Endometrial microvascular endothelial cells (primary cell): ENCODE data around the gene SGCA. TPM values are rescaled to one million over a fixed set of nuclear protein-coding genes. Genes with fewer than 3 reads are reported as not detected.

Experiments
- in situ Hi-C: cut with HindIII; loops from 2 replicates; pipeline ENCODE4 v1.10.0; 2017; ENCODE audit warnings: low sequenced_read_pairs, low pct_unique_long_range_greater_than_20kb; ENCODE audit errors: inconsistent ontology term
- total RNA-seq: library from RNA; depleted of rRNA; stranded (reverse); fragments of >200 nt; gene quantifications from one replicate; pipeline ENCODE4 v1.2.3, GENCODE V29; 2015; ENCODE audit errors: inconsistent ontology term

Gene SGCA
- total RNA-seq, 1 donor from 2014 or later = not detected

GRCh38 chr17:50162466-50163254, 3.1 kb upstream of the SGCA start:
- in situ Hi-C loops = no loop called here

GRCh38 chr17:50163843-50164696, 1.7 kb upstream of the SGCA start:
- in situ Hi-C loops = no loop called here

GRCh38 chr17:50164697-50164988, 1.2 kb upstream of the SGCA start:
- in situ Hi-C loops = no loop called here

- in situ Hi-C loops = no loop called here
Measured at GRCh38 chr17:50165066-50165465, 739 bp upstream of the SGCA start.

- in situ Hi-C loops = no loop called here
Measured at GRCh38 chr17:50165466-50165865, 339 bp upstream of the SGCA start.

GRCh38 chr17:50166518-50167181, 845 bp downstream of the SGCA start:
- in situ Hi-C loops = no loop called here

- in situ Hi-C loops = no loop called here
Measured at GRCh38 chr17:50167371-50167770, 1.6 kb downstream of the SGCA start.

GRCh38 chr17:50168319-50168718, 2.5 kb downstream of the SGCA start:
- in situ Hi-C loops = no loop called here

GRCh38 chr17:50169121-50169764, 3.4 kb downstream of the SGCA start:
- in situ Hi-C loops = no loop called here

GRCh38 chr17:50169881-50170459, 4.2 kb downstream of the SGCA start:
- in situ Hi-C loops = no loop called here

- in situ Hi-C loops = no loop called here
Measured at GRCh38 chr17:50170662-50171370, 5.0 kb downstream of the SGCA start.

GRCh38 chr17:50171371-50172071, 5.7 kb downstream of the SGCA start:
- in situ Hi-C loops = no loop called here

- in situ Hi-C loops = no loop called here
Measured at GRCh38 chr17:50172130-50172529, 6.3 kb downstream of the SGCA start.

GRCh38 chr17:50172936-50173334, 7.1 kb downstream of the SGCA start:
- in situ Hi-C loops = no loop called here

- in situ Hi-C loops = no loop called here
Measured at GRCh38 chr17:50173335-50173941, 7.6 kb downstream of the SGCA start.

- in situ Hi-C loops = no loop called here
Measured at GRCh38 chr17:50174444-50174843, 8.6 kb downstream of the SGCA start.

- in situ Hi-C loops = no loop called here
Measured at GRCh38 chr17:50175035-50175807, 9.4 kb downstream of the SGCA start.
